ENCODE data around the gene USP3. TPM values are rescaled to one million over a fixed set of nuclear protein-coding genes. Genes with fewer than 3 reads are reported as not detected.
A peak's percentile ranks its signal among the peaks of the same experiment; 100 is the strongest.
"Not testable (repeated sequence)": the region's sequence is repeated elsewhere in the genome, so short reads cannot be mapped to it uniquely, and the experiment has no call there.

USP3 gene
- total and polyA plus RNA-seq, 5 experiments from 2014 or later: 31.6 to 136 (median 42.9) TPM

DNA sequence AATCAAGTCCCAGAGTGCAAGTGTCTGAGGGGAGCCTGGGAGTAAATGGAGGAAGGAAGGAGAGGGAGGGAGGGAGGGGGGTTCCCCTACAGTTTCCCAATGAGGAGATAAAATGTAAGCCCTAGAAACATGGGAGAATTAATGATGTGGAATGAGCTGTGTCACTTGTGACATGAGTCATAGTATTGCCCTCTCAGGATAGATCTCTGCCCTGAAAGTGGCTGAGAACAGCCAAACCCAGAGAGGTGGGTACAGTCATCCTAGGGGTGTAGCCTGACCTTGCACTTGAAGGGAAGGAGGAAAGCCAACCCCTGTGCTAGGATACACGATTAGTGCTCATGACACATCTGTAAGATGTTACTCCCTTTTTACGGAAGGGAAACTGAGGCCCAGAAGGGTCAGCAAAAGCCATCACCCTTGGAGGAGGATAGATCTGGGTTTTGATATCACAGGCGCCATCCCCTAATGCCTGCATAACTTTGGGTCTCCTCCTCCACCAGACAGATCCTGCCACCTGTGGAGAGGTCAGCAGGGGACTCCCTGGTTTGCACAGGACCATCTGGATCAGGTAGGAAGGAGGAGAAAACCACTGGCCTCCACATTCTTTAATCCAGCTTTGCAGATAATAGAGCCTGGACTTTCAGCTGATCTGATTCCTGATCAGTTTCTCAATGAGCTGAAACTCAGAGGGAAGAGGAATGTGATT lies 23.1 kb upstream of the USP3 start:
- ATAC-seq (no peak), DNase-seq (no peak)
- POLR2A ChIA-PET: interaction anchor here (1.3 to 34.6 kb wide), 7 partner anchors 10 to 613 kb away, joined by 4 to 629 read pairs (median 7); partner anchors contain the start of genes CIAO2A and USP3
- Mint-ChIP-seq H3K27ac (peak overlapping the region; percentile 98 to 100 (median 100)), H3K4me3 (peak overlapping the region in 9 of 10 donors; percentile 22 to 92 (median 78)), H3K9me3 (no peaks in the 10 kb centered on the region), H3K36me3 (no peaks in the 10 kb centered on the region), H3K4me1 (peaks cover 22 to 90% (median 78%) of the 10 kb centered on the region in 4 donors), H3K27me3 (no peaks in the 10 kb centered on the region)

- no peak for DNase-seq
- Mint-ChIP-seq H3K27ac (peak overlapping the region; percentile 71 to 100 (median 91)), H3K9me3 (no peaks in the 10 kb centered on the region), H3K4me3 (peak overlapping the region in 3 of 10 donors; percentile 26 to 38 (median 29)), H3K4me1 (peaks cover 24 to 96% (median 80%) of the 10 kb centered on the region in 4 donors), H3K36me3 (no peaks in the 10 kb centered on the region), H3K27me3 (no peaks in the 10 kb centered on the region)
- POLR2A ChIA-PET: interaction anchor here (0.6 to 34.6 kb wide), 7 partner anchors 10 to 86 kb away, joined by 3 to 629 read pairs (median 7); partner anchors contain the start of gene USP3
- ATAC-seq: no peak
Measured at GRCh38 chr15:63482874-63483323, 21.5 kb upstream of the USP3 start.

DNA sequence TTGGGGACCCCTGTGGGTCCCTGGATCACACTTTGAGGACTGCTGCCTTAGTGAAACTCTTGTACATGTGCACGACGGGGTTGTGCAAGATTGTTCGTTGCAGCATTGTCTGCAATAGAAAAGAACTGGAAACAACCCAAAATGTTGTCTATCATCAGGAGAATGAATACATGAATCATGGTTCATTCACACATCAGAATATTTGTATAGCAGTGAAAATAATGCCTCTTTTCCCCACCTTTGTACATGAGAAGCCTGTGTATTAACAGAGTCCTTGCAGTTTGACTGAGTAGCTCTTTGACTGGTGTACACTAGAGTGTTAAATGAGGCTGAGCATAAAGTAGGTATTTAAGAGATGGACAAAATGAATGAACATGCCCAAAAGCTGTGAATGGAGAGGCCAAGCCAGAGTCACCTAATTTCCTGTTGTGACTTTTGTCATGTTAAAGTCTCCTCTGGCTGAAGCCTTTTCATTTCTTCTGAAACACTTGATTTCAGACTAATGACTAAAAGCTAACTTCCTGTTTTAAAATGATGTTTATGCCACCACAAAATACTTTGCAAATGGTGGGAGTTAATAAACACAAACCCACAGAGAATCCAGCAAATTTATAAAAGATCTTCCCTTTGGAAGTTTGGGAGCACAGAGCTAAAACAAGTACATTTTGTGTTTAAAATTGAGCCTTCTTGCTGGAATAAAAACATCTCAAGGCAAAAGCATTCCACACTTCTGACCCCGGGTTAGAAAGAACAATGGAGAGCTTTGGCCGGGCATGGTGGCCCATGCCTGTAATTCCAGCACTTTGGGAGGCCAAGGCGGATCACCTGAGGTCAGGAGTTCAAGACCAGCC lies 20.6 kb upstream of the USP3 start:
- no peaks in the 10 kb centered on the region for H3K36me3 Mint-ChIP-seq
- H3K4me3 Mint-ChIP-seq: peak overlapping the region; percentile 4 to 79 (median 75)

GRCh38 chr15:63484433-63485186 lies 19.8 kb upstream of the USP3 start:
- Mint-ChIP-seq H3K4me1 (peaks cover 18 to 90% (median 67%) of the 10 kb centered on the region in 4 donors), H3K27me3 (no peaks in the 10 kb centered on the region), H3K9me3 (no peaks in the 10 kb centered on the region), H3K4me3 (peak overlapping the region in 9 of 10 donors; percentile 50 to 79 (median 76)), H3K36me3 (no peaks in the 10 kb centered on the region), H3K27ac (peak overlapping the region; percentile 90 to 100 (median 92))
- ATAC-seq (no peak), DNase-seq (no peak)
- POLR2A ChIA-PET: interaction anchor here (0.6 to 34.6 kb wide), 7 partner anchors 8 to 234 kb away, joined by 3 to 629 read pairs (median 7); partner anchors contain the start of gene USP3

More for the DNA sequence above, 20.6 kb upstream of the USP3 start:
- POLR2A ChIA-PET: interaction anchor here (0.5 to 34.6 kb wide), 11 partner anchors 9 to 235 kb away, joined by 3 to 629 read pairs (median 5); partner anchors contain the start of gene USP3
- ATAC-seq (no peak), DNase-seq (no peak)
- H3K27me3 Mint-ChIP-seq: no peaks in the 10 kb centered on the region
- H3K27ac Mint-ChIP-seq: peak overlapping the region; percentile 90 to 100 (median 92)
- peaks cover 24 to 95% (median 76%) of the 10 kb centered on the region in 4 donors for H3K4me1 Mint-ChIP-seq
- H3K9me3 Mint-ChIP-seq: no peaks in the 10 kb centered on the region

- Mint-ChIP-seq H3K9me3 (no peaks in the 10 kb centered on the region), H3K4me1 (peaks cover 20 to 84% (median 64%) of the 10 kb centered on the region in 4 donors), H3K36me3 (no peaks in the 10 kb centered on the region), H3K27me3 (no peaks in the 10 kb centered on the region), H3K27ac (peak overlapping the region; percentile 77 to 96 (median 88)), H3K4me3 (peak overlapping the region; percentile 29 to 82 (median 69))
- ATAC-seq (peak; percentile 88 to 94), DNase-seq (peak; percentile 73 to 94 (median 85))
- POLR2A ChIA-PET: interaction anchor here (0.7 to 34.6 kb wide), 7 partner anchors 10 to 118 kb away, joined by 3 to 629 read pairs (median 5); partner anchors contain the start of gene USP3
Measured at GRCh38 chr15:63487076-63487757, 17.2 kb upstream of the USP3 start.

- H3K27ac Mint-ChIP-seq: peak overlapping the region; percentile 17 to 91 (median 70)
- POLR2A ChIA-PET: interaction anchor here (0.9 to 34.6 kb wide), 7 partner anchors 8 to 118 kb away, joined by 3 to 629 read pairs (median 7); partner anchors contain the start of gene USP3
- not testable (repeated sequence) for ATAC-seq, H3K36me3 Mint-ChIP-seq, H3K9me3 Mint-ChIP-seq, H3K27me3 Mint-ChIP-seq, DNase-seq
- peaks cover 19 to 85% (median 64%) of the 10 kb centered on the region in 4 donors for H3K4me1 Mint-ChIP-seq
- peak overlapping the region in 1 of 10 donors; percentile 60 for H3K4me3 Mint-ChIP-seq
Measured at GRCh38 chr15:63487758-63488397, 16.5 kb upstream of the USP3 start.

- Mint-ChIP-seq H3K27me3 (no peaks in the 10 kb centered on the region), H3K36me3 (no peaks in the 10 kb centered on the region), H3K4me3 (no peak overlapping the region), H3K27ac (peak overlapping the region in 9 of 10 donors; percentile 6 to 89 (median 59)), H3K9me3 (no peaks in the 10 kb centered on the region), H3K4me1 (peaks cover 21 to 85% (median 65%) of the 10 kb centered on the region in 4 donors)
- ATAC-seq (no peak), DNase-seq (no peak)
- POLR2A ChIA-PET: interaction anchor here (0.7 to 34.6 kb wide), 4 partner anchors 9 to 16 kb away, joined by 7 to 629 read pairs (median 31); partner anchors contain the start of gene USP3
Measured at GRCh38 chr15:63488398-63488960, 15.9 kb upstream of the USP3 start.

- POLR2A ChIA-PET: interaction anchor here (0.7 to 34.6 kb wide), 5 partner anchors 8 to 112 kb away, joined by 4 to 629 read pairs (median 11); partner anchors contain the start of gene USP3
- peaks cover 20 to 85% (median 63%) of the 10 kb centered on the region in 4 donors for H3K4me1 Mint-ChIP-seq
- no peaks in the 10 kb centered on the region for H3K27me3 Mint-ChIP-seq
- no peaks in the 10 kb centered on the region for H3K9me3 Mint-ChIP-seq
- H3K27ac Mint-ChIP-seq: peak overlapping the region in 2 of 10 donors; percentile 16 to 61
- no peaks in the 10 kb centered on the region for H3K36me3 Mint-ChIP-seq
- ATAC-seq (no peak), DNase-seq (no peak)
- H3K4me3 Mint-ChIP-seq: no peak overlapping the region
Measured at GRCh38 chr15:63489352-63489751, 15.0 kb upstream of the USP3 start.

GRCh38 chr15:63490345-63491034 lies 13.9 kb upstream of the USP3 start:
- ATAC-seq (no peak), DNase-seq (no peak)
- H3K27me3 Mint-ChIP-seq: no peaks in the 10 kb centered on the region
- H3K9me3 Mint-ChIP-seq: no peaks in the 10 kb centered on the region
- peak overlapping the region in 2 of 10 donors; percentile 28 to 43 for H3K4me3 Mint-ChIP-seq
- H3K36me3 Mint-ChIP-seq: no peaks in the 10 kb centered on the region
- peaks cover 22 to 76% (median 59%) of the 10 kb centered on the region in 4 donors for H3K4me1 Mint-ChIP-seq
- peak overlapping the region; percentile 0 to 86 (median 64) for H3K27ac Mint-ChIP-seq
- POLR2A ChIA-PET: interaction anchor here (2.1 to 34.6 kb wide), 3 partner anchors 7 to 14 kb away, joined by 7 to 629 read pairs (median 51); partner anchors contain the start of gene USP3

Data from naive thymus-derived CD8-positive, alpha-beta T cell (primary cell).